T follicular helper cell (primary cell): ENCODE results near the gene OLFML2B.

Experiments
- DNase-seq: peaks from one replicate; pipeline ENCODE4 v3.0.0-alpha.2; 2020; ENCODE audit warnings: low read depth

The OLFML2B gene

GRCh38 chr1:161945306-161946060 lies 78.2 kb downstream of the OLFML2B start:
- DNase-seq: no peak

- DNase-seq: no peak
Observed at GRCh38 chr1:161944381-161944780, 79.3 kb downstream of the OLFML2B start.

GRCh38 chr1:161943737-161944136 lies 79.9 kb downstream of the OLFML2B start:
- DNase-seq: no peak

GRCh38 chr1:161941726-161942436 lies 81.8 kb downstream of the OLFML2B start:
- no peak for DNase-seq

- DNase-seq: no peak
Observed at GRCh38 chr1:161940866-161941591, 82.6 kb downstream of the OLFML2B start.

GRCh38 chr1:161936786-161937185 lies 86.9 kb downstream of the OLFML2B start:
- no peak for DNase-seq

- no peak for DNase-seq
Observed at GRCh38 chr1:161935264-161935663, 88.4 kb downstream of the OLFML2B start.

GRCh38 chr1:161933592-161934588 lies 89.8 kb downstream of the OLFML2B start:
- no peak for DNase-seq
